Measurements from ENCODE around the gene POLA1. TPM values are rescaled to one million over a fixed set of nuclear protein-coding genes. Genes with fewer than 3 reads are reported as not detected.

The POLA1 gene
- total RNA-seq, 4 donors from 2014 or later, result 9.4 to 15.7 (median 10.0) TPM

GRCh38 chrX:24684048-24684447 is 9.7 kb upstream of the POLA1 start:
- Histone ChIP-seq H3K9me3 (no peaks in the 10 kb centered on the region), H3K27ac (replicated peaks in 1 of 4) (no peak overlapping the region), H3K4me3 (no peak overlapping the region), H3K36me3 (no peaks in the 10 kb centered on the region), H3K27me3 (no peaks in the 10 kb centered on the region), H3K4me1 (no peaks in the 10 kb centered on the region)
- TF ChIP-seq POLR2AphosphoS5 (IDR thresholded peaks at IDR 0.05) (no peak), EP300 (IDR thresholded peaks at IDR 0.05) (no peak), POLR2A (IDR thresholded peaks at IDR 0.05; ENCODE audit: low read depth) (no peak)
- TF ChIP-seq, protein P1, sequence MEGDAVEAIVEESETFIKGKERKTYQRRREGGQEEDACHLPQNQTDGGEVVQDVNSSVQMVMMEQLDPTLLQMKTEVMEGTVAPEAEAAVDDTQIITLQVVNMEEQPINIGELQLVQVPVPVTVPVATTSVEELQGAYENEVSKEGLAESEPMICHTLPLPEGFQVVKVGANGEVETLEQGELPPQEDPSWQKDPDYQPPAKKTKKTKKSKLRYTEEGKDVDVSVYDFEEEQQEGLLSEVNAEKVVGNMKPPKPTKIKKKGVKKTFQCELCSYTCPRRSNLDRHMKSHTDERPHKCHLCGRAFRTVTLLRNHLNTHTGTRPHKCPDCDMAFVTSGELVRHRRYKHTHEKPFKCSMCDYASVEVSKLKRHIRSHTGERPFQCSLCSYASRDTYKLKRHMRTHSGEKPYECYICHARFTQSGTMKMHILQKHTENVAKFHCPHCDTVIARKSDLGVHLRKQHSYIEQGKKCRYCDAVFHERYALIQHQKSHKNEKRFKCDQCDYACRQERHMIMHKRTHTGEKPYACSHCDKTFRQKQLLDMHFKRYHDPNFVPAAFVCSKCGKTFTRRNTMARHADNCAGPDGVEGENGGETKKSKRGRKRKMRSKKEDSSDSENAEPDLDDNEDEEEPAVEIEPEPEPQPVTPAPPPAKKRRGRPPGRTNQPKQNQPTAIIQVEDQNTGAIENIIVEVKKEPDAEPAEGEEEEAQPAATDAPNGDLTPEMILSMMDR (IDR thresholded peaks at IDR 0.05), result no peak
- intact Hi-C loops (cut with DNase I), result no loop called here
- DNase-seq (ENCODE audit: extremely low spot score), result no peak
- WGBS, result 77% methylated on average over 2 of the region's 2 CpGs

GRCh38 chrX:24692305-24692704 is 1.4 kb upstream of the POLA1 start:
- Histone ChIP-seq H3K4me1 (peaks cover 0 to 15% (median 12%) of the 10 kb centered on the region in 4 donors), H3K27ac (replicated peaks in 1 of 4) (no peak overlapping the region), H3K27me3 (no peaks in the 10 kb centered on the region), H3K4me3 (no peak overlapping the region), H3K36me3 (no peaks in the 10 kb centered on the region), H3K9me3 (no peaks in the 10 kb centered on the region)
- TF ChIP-seq POLR2AphosphoS5 (IDR thresholded peaks at IDR 0.05) (no peak), EP300 (IDR thresholded peaks at IDR 0.05) (no peak), POLR2A (IDR thresholded peaks at IDR 0.05; ENCODE audit: low read depth) (no peak)
- TF ChIP-seq, protein P1 (IDR thresholded peaks at IDR 0.05), result no peak
- DNase-seq (ENCODE audit: extremely low spot score), result no peak
- intact Hi-C loops (cut with DNase I), result no loop called here
- 75% methylated on average over 4 of the region's 4 CpGs for WGBS

- no peak for TF ChIP-seq EP300 (IDR thresholded peaks at IDR 0.05)
- no peak for TF ChIP-seq POLR2A (IDR thresholded peaks at IDR 0.05; ENCODE audit: low read depth)
- TF ChIP-seq, protein P1 (IDR thresholded peaks at IDR 0.05), result no peak
- TF ChIP-seq POLR2AphosphoS5 (IDR thresholded peaks at IDR 0.05), result no peak
- no peak for DNase-seq (ENCODE audit: extremely low spot score)
- Histone ChIP-seq H3K36me3 (peaks cover 0 to 5% (median under 1%) of the 10 kb centered on the region in 4 donors), H3K4me3 (peak overlapping the region in 1 of 4 donors; percentile 69), H3K4me1 (peaks cover 0 to 15% (median 12%) of the 10 kb centered on the region in 4 donors), H3K9me3 (no peaks in the 10 kb centered on the region), H3K27ac (replicated peaks in 1 of 4) (no peak overlapping the region), H3K27me3 (no peaks in the 10 kb centered on the region)
- 58% methylated on average over 6 of the region's 6 CpGs for WGBS
- intact Hi-C loops (cut with DNase I), result no loop called here
These were observed 1.1 kb downstream of the POLA1 start for GRCh38 chrX:24694825-24695224.

GRCh38 chrX:24696294-24696693 is 2.6 kb downstream of the POLA1 start:
- Histone ChIP-seq H3K36me3 (peaks cover 0 to 17% (median 5%) of the 10 kb centered on the region in 4 donors), H3K9me3 (no peaks in the 10 kb centered on the region), H3K27ac (replicated peaks in 1 of 4) (no peak overlapping the region), H3K4me3 (no peak overlapping the region), H3K27me3 (no peaks in the 10 kb centered on the region), H3K4me1 (peaks cover 0 to 15% (median 12%) of the 10 kb centered on the region in 4 donors)
- 71% methylated on average over 6 of the region's 6 CpGs for whole genome bisulfite sequencing
- TF ChIP-seq POLR2AphosphoS5 (IDR thresholded peaks at IDR 0.05), result no peak
- no peak for TF ChIP-seq POLR2A (IDR thresholded peaks at IDR 0.05; ENCODE audit: low read depth)
- no peak for TF ChIP-seq EP300 (IDR thresholded peaks at IDR 0.05)
- TF ChIP-seq, protein P1 (IDR thresholded peaks at IDR 0.05), result no peak
- no peak for DNase-seq (ENCODE audit: extremely low spot score)
- intact Hi-C loops (cut with DNase I), result no loop called here
